K562 (cell line): ENCODE results near the gene GFOD1. TPM values are rescaled to one million over a fixed set of nuclear protein-coding genes. Genes with fewer than 3 reads are reported as not detected.

Experiments
- BRF1 ChIP-seq: IDR thresholded peaks from 3 replicates; pipeline ENCODE4 v1.6.1; 2011; ENCODE audit warnings: borderline replicate concordance, mild to moderate bottlenecking; ENCODE audit not compliant: insufficient read length; ENCODE audit errors: extremely low read depth
- ERF ChIP-seq: fragments of 450-650 bp; formaldehyde crosslinking; IDR thresholded peaks from 2 replicates; pipeline ENCODE4 v1.4.0; 2020; ENCODE audit warnings: mild to moderate bottlenecking, mixed read lengths
- ETV6 ChIP-seq, 3 experiments: fragments of 150-350 bp in 1 of 3; sonication (generic) in 1 of 3; formaldehyde crosslinking in 1 of 3; IDR thresholded peaks; 2 replicates each; pipeline versions ENCODE4 v1.6.1 to v1.8.0; 2014 to 2022; ENCODE audit warnings: borderline replicate concordance in 2 of 3, low read depth in 2 of 3, antibody characterized with exemption in 1 of 3, low read length in 1 of 3, mild to moderate bottlenecking in 1 of 3, missing genetic modification reagents in 1 of 3
- GABPB1 ChIP-seq: sonication (generic); formaldehyde crosslinking; IDR thresholded peaks from 2 replicates; pipeline ENCODE4 v1.8.0; 2022; ENCODE audit warnings: mild to moderate bottlenecking, missing genetic modification reagents
- POLR2G ChIP-seq: fragments of 200-400 bp; formaldehyde crosslinking; IDR thresholded peaks from 2 replicates; pipeline ENCODE4 v1.6.1; 2017; ENCODE audit warnings: low read depth, mild to moderate bottlenecking, antibody characterized with exemption, low read length, moderate library complexity
- RERE ChIP-seq: sonication (generic); formaldehyde crosslinking; IDR thresholded peaks from 2 replicates; pipeline ENCODE4 v1.8.0; 2023; ENCODE audit warnings: missing genetic modification reagents, mild to moderate bottlenecking, borderline replicate concordance
- SAFB ChIP-seq: fragments of 200-400 bp; formaldehyde crosslinking; IDR thresholded peaks from 2 replicates; pipeline ENCODE4 v1.6.1; 2017; ENCODE audit warnings: low read depth, low read length, borderline replicate concordance
- U2AF2 ChIP-seq: fragments of 200-400 bp; formaldehyde crosslinking; optimal IDR thresholded peaks from 2 replicates; pipeline ENCODE3; 2017; ENCODE audit warnings: low read depth, mild to moderate bottlenecking, low read length
- ZNF311 ChIP-seq: fragments of 250-450 bp; sonication (Bioruptor Pico); IDR thresholded peaks from 2 replicates; pipeline ENCODE4 v1.4.0; 2020; ENCODE audit warnings: mild to moderate bottlenecking, moderate library complexity
- ZNF696 ChIP-seq: fragments of 250-450 bp; sonication (Bioruptor Pico); conservative IDR thresholded peaks from 2 replicates; pipeline ENCODE4 v1.4.0; 2020; ENCODE audit warnings: mild to moderate bottlenecking, moderate library complexity
- polyA plus RNA-seq, 8 experiments: library from polyadenylated mRNA; depleted of rRNA in 4 of 8; stranded (reverse) in 5 of 8; unstranded in 3 of 8; fragments of >200 nt; fragmentation: Nextera tagmentation in 2 of 8; fragmentation: Illumina TruSeq in 1 of 8; extraction: Ambion mirVana in 2 of 8; extraction: Trizol in 1 of 8; gene quantifications; 2 replicates each; pipeline versions ENCODE4 v1.2.1 to v1.2.3, GENCODE V29; 2011 to 2014; ENCODE audit warnings: inconsistent platforms in 1 of 8, missing spikeins in 1 of 8
- total RNA-seq, 7 experiments: library from RNA; depleted of rRNA in 6 of 7; stranded (reverse); fragments of >200 nt in 6 of 7; fragmentation: Illumina TruSeq in 2 of 7; extraction: Trizol in 2 of 7; gene quantifications; 2 replicates each; pipeline versions ENCODE4 v1.2.1 to v1.2.3, GENCODE V29; 2011 to 2021; ENCODE audit warnings: low replicate concordance in 1 of 7

The GFOD1 gene
- total and polyA plus RNA-seq, 9 of the 15 experiments (the other 6 are each of a cell fraction or from before 2014, with no cell fraction given) = 3.8 to 12.0 (median 8.2) TPM

- TF ChIP-seq BRF1 (no peak), SAFB (no peak), ERF (CRISPR knock-in tag) (no peak), ETV6 (IDR thresholded peaks at IDR 0.05; ENCODE audit: borderline replicate concordance in 1 of 2, low read depth in 2 of 2, low read length in 1 of 2) (peak in 1 of 2 experiments; percentile 87; a peak in 2 of 4 replicates), ETV6 (CRISPR knock-in tag; IDR thresholded peaks at IDR 0.05; ENCODE audit: borderline replicate concordance) (no peak), ZNF696 (CRISPR knock-in tag) (no peak), ZNF311 (CRISPR knock-in tag) (no peak), GABPB1 (no peak), RERE (CRISPR knock-in tag) (no peak), POLR2G (no peak), U2AF2 (no peak)
Measured at GRCh38 chr6:13355043-13355945, 132.1 kb downstream of the GFOD1 start (continued).
